Mammary epithelial cell (primary cell): ENCODE measurements around the gene LGALS3.

Experiments used
- CTCF ChIP-seq, 2 donors: IDR thresholded peaks in 1 of 2; conservative IDR thresholded peaks in 1 of 2; 2 replicates each; pipeline ENCODE4 v1.5.1; 2011 to 2012; ENCODE audit warnings: inconsistent platforms in 2 of 2, low read length in 2 of 2, mild to moderate bottlenecking in 2 of 2, control low read depth in 1 of 2, low read depth in 1 of 2; ENCODE audit not compliant: insufficient read depth in 1 of 2; ENCODE audit errors: extremely low read depth in 1 of 2
- EZH2 ChIP-seq: IDR thresholded peaks from 2 replicates; pipeline ENCODE4 v1.6.1; 2012; ENCODE audit warnings: low read length, inconsistent platforms, borderline replicate concordance

GRCh38 chr14:55130196-55130550 lies 1.1 kb downstream of the LGALS3 start:
- no peak for TF ChIP-seq CTCF (conservative IDR thresholded peaks at IDR 0.05 in 1 of 2, IDR thresholded peaks at IDR 0.05 in 1 of 2; ENCODE audit: extremely low read depth in 1 of 2, insufficient read depth in 1 of 2, low read depth in 1 of 2, low read length in 2 of 2)
- no peak for TF ChIP-seq EZH2
